SK-N-SH (cell line): Measurements from ENCODE around the gene CACNA1A.

Source experiments
- CHD2 ChIP-seq: fragments of 150-350 bp; IDR thresholded peaks from 2 replicates; pipeline ENCODE4 v1.6.1; 2018; ENCODE audit warnings: low read length; ENCODE audit not compliant: partially characterized antibody
- ELF1 ChIP-seq: IDR thresholded peaks from 2 replicates; pipeline ENCODE4 v1.4.0; 2012
- EP300 ChIP-seq, 2 experiments: IDR thresholded peaks; 2 replicates each; pipeline versions ENCODE4 v1.4.0 to v1.6.1; 2012; ENCODE audit warnings: borderline replicate concordance in 1 of 2, low read depth in 1 of 2, low read length in 1 of 2
- FOXJ3 ChIP-seq: sonication (generic); formaldehyde crosslinking; IDR thresholded peaks from 2 replicates; pipeline ENCODE4 v1.5.1; 2020; ENCODE audit warnings: mild to moderate bottlenecking, missing genetic modification reagents
- FOXM1 ChIP-seq: IDR thresholded peaks from 2 replicates; pipeline ENCODE4 v1.4.0; 2012; ENCODE audit warnings: low read depth, mild to moderate bottlenecking
- NFIC ChIP-seq: IDR thresholded peaks from 2 replicates; pipeline ENCODE4 v1.4.0; 2012; ENCODE audit warnings: borderline replicate concordance
- POLR2AphosphoS5 ChIP-seq: IDR thresholded peaks from 2 replicates; pipeline ENCODE4 v1.6.1; 2012; ENCODE audit warnings: low read depth, low read length
- RAD21 ChIP-seq: IDR thresholded peaks from 2 replicates; pipeline ENCODE4 v1.6.1; 2012; ENCODE audit warnings: mild to moderate bottlenecking, low read length
- SMC3 ChIP-seq: IDR thresholded peaks from 2 replicates; pipeline ENCODE4 v1.6.1; 2012; ENCODE audit warnings: low read depth, low read length, improper control_type of control experiment
- TF ChIP-seq, protein P1 (sequence below): fragments of 200-600 bp; sonication (generic); IDR thresholded peaks from 2 replicates; pipeline ENCODE4 v1.6.1; 2017; ENCODE audit warnings: antibody characterized with exemption, mild to moderate bottlenecking, moderate library complexity

DNA sequence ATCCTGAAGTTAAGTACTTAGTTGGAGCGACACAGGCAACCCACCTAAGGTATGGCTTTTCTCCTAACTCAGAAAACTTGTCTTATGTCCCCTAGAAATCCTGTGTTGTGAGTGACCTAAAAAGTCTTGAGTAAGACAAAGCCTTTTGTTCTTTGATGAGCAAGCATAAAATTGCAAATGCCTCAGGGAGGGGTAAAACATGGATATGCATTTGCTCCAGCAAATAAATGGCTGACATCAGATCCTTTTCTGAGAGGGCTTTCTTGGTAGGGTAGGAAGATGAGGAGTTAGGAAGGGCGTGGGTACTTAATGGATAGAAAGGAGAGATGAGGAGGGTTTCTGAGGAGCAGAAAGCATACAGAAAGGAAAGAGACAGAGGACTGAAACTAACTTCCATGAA, 192.4 kb downstream of the CACNA1A start:
- TF ChIP-seq, protein P1, sequence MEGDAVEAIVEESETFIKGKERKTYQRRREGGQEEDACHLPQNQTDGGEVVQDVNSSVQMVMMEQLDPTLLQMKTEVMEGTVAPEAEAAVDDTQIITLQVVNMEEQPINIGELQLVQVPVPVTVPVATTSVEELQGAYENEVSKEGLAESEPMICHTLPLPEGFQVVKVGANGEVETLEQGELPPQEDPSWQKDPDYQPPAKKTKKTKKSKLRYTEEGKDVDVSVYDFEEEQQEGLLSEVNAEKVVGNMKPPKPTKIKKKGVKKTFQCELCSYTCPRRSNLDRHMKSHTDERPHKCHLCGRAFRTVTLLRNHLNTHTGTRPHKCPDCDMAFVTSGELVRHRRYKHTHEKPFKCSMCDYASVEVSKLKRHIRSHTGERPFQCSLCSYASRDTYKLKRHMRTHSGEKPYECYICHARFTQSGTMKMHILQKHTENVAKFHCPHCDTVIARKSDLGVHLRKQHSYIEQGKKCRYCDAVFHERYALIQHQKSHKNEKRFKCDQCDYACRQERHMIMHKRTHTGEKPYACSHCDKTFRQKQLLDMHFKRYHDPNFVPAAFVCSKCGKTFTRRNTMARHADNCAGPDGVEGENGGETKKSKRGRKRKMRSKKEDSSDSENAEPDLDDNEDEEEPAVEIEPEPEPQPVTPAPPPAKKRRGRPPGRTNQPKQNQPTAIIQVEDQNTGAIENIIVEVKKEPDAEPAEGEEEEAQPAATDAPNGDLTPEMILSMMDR, result no peak
- TF ChIP-seq EP300 (IDR thresholded peaks at IDR 0.05; ENCODE audit: borderline replicate concordance in 1 of 2, low read depth in 1 of 2, low read length in 1 of 2), result no peak
- TF ChIP-seq POLR2AphosphoS5, result no peak
- TF ChIP-seq SMC3, result no peak
- TF ChIP-seq CHD2, result no peak
- TF ChIP-seq RAD21, result no peak
- TF ChIP-seq FOXJ3 (CRISPR knock-in tag), result no peak
- TF ChIP-seq FOXM1, result no peak
- no peak for TF ChIP-seq NFIC
- no peak for TF ChIP-seq ELF1
